H1 (cell line): ENCODE measurements around the gene MIER1. TPM values are rescaled to one million over a fixed set of nuclear protein-coding genes. Genes with fewer than 3 reads are reported as not detected.

Experiments
- CTCF ChIA-PET: fragments of 300-600 bp; sonication (Branson Sonifier 250); formaldehyde crosslinking; loops from one replicate; lab custom pipeline; 2021; ENCODE audit not compliant: partially characterized antibody; lab: Charles Lee
- POLR2A ChIA-PET: fragments of 300-600 bp; sonication (Branson Sonifier 250); formaldehyde crosslinking; loops from one replicate; lab custom pipeline; 2021; ENCODE audit warnings: inconsistent platforms; ENCODE audit not compliant: partially characterized antibody; lab: Charles Lee
- DNase-seq, 2 experiments: peaks; one replicate each; pipeline versions ENCODE4 v3.0.0 to v3.0.0-alpha.2; 2010 to 2022; ENCODE audit warnings: low spot score in 2 of 2, low read depth in 1 of 2, mixed read lengths in 1 of 2
- FAIRE-seq: peaks from 2 replicates; lab custom pipeline; 2011; peaks lifted over from hg19 to GRCh38; lab: Jason Lieb, UNC
- H2AFZ ChIP-seq: 2 replicates; pipeline ENCODE4 v1.8.1; 2012; ENCODE audit warnings: low read length, inconsistent platforms
- H2AK5ac ChIP-seq: 2 replicates; pipeline ENCODE4 v1.6.1; 2013; ENCODE audit warnings: low read depth, low read length
- H2BK120ac ChIP-seq: replicated peaks from 2 replicates; pipeline ENCODE3; 2013; ENCODE audit warnings: low read depth, low read length, inconsistent platforms
- H2BK12ac ChIP-seq: 2 replicates; pipeline ENCODE4 v1.6.1; 2013; ENCODE audit warnings: low read depth, low read length
- H2BK15ac ChIP-seq: 2 replicates; pipeline ENCODE4 v1.6.1; 2013; ENCODE audit warnings: low read length
- H2BK20ac ChIP-seq: 2 replicates; pipeline ENCODE4 v1.6.1; 2013; ENCODE audit warnings: low read length
- H2BK5ac ChIP-seq: 2 replicates; pipeline ENCODE4 v1.6.1; 2013; ENCODE audit warnings: low read depth, low read length
- H3K14ac ChIP-seq: 2 replicates; pipeline ENCODE4 v1.6.1; 2013; ENCODE audit warnings: inconsistent platforms; ENCODE audit not compliant: insufficient read length
- H3K18ac ChIP-seq: 2 replicates; pipeline ENCODE4 v1.6.1; 2013; ENCODE audit warnings: low read length; ENCODE audit errors: extremely low read depth
- H3K23ac ChIP-seq: 2 replicates; pipeline ENCODE4 v1.6.1; 2013; ENCODE audit warnings: inconsistent platforms; ENCODE audit not compliant: insufficient read length
- H3K23me2 ChIP-seq: 2 replicates; pipeline ENCODE4 v1.6.1; 2013; ENCODE audit warnings: low read depth, low read length
- H3K27ac ChIP-seq: 2 replicates; pipeline ENCODE4 v1.6.1; 2011; ENCODE audit warnings: low read depth, low read length, inconsistent platforms
- H3K27me3 ChIP-seq, 4 experiments: replicated peaks in 1 of 4; 1 replicate in 1 of 4; 2 replicates in 3 of 4; pipeline versions ENCODE4 v1.6.1 to v1.8.1; 2011 to 2013; ENCODE audit warnings: low read length in 3 of 4, mild to moderate bottlenecking in 3 of 4, inconsistent platforms in 2 of 4, mixed read lengths in 2 of 4, moderate library complexity in 1 of 4; ENCODE audit not compliant: control insufficient read depth in 3 of 4, insufficient read depth in 3 of 4; ENCODE audit errors: extremely low read depth in 1 of 4
- H3K36me3 ChIP-seq, 4 experiments: 2 replicates each; pipeline versions ENCODE4 v1.6.1 to v1.8.1; 2011 to 2013; ENCODE audit warnings: mild to moderate bottlenecking in 4 of 4, low read length in 3 of 4, moderate library complexity in 2 of 4, control low read depth in 1 of 4, inconsistent platforms in 1 of 4; ENCODE audit not compliant: insufficient read depth in 4 of 4, control insufficient read depth in 2 of 4
- H3K4ac ChIP-seq: replicated peaks from 2 replicates; pipeline ENCODE3; 2013; ENCODE audit warnings: low read length, low read depth, mixed read lengths, inconsistent platforms; ENCODE audit not compliant: insufficient read length
- H3K4me1 ChIP-seq, 4 experiments: replicated peaks in 1 of 4; 1 replicate in 1 of 4; 2 replicates in 3 of 4; pipeline versions ENCODE4 v1.6.1 to v1.8.1; 2011 to 2013; ENCODE audit warnings: low read length in 3 of 4, inconsistent platforms in 2 of 4, mixed read lengths in 1 of 4; ENCODE audit not compliant: insufficient read depth in 4 of 4, control insufficient read depth in 3 of 4
- H3K4me2 ChIP-seq, 2 experiments: 2 replicates each; pipeline versions ENCODE4 v1.6.1 to v1.8.1; 2011 to 2013; ENCODE audit warnings: low read depth in 2 of 2, low read length in 2 of 2, control low read depth in 1 of 2, inconsistent platforms in 1 of 2, mild to moderate bottlenecking in 1 of 2; ENCODE audit not compliant: insufficient read depth in 1 of 2
- H3K4me3 ChIP-seq, 4 experiments: fragments of 200-600, 300-600 bp in 1 of 4; sonication (generic), shearing (Covaris generic), sonication (Bioruptor Twin) in 1 of 4; 2 replicates each; pipeline versions ENCODE4 v1.5.1 to v1.8.1; 2011 to 2016; ENCODE audit warnings: low read length in 4 of 4, low read depth in 3 of 4, control low read depth in 2 of 4, inconsistent platforms in 2 of 4, mild to moderate bottlenecking in 2 of 4, mixed read lengths in 1 of 4, moderate library complexity in 1 of 4; ENCODE audit not compliant: insufficient read depth in 2 of 4; ENCODE audit errors: extremely low read depth in 1 of 4
- H3K56ac ChIP-seq: replicated peaks from 2 replicates; pipeline ENCODE3; 2013; ENCODE audit warnings: low read depth, mild to moderate bottlenecking, mixed read lengths, low read length, inconsistent platforms; ENCODE audit not compliant: insufficient read length
- H3K79me1 ChIP-seq: 2 replicates; pipeline ENCODE4 v1.6.1; 2013; ENCODE audit warnings: low read depth, low read length, control low read depth
- H3K79me2 ChIP-seq, 2 experiments: 2 replicates each; pipeline versions ENCODE4 v1.6.1 to v1.8.1; 2012 to 2013; ENCODE audit warnings: low read length in 2 of 2, mild to moderate bottlenecking in 2 of 2, inconsistent platforms in 1 of 2; ENCODE audit not compliant: insufficient read depth in 2 of 2, control insufficient read depth in 1 of 2
- H3K9ac ChIP-seq, 4 experiments: replicated peaks in 1 of 4; 1 replicate in 1 of 4; 2 replicates in 3 of 4; pipeline versions ENCODE4 v1.6.1 to v1.8.1; 2011 to 2013; ENCODE audit warnings: low read depth in 3 of 4, low read length in 3 of 4, control low read depth in 2 of 4, mild to moderate bottlenecking in 2 of 4, moderate library complexity in 2 of 4, inconsistent platforms in 1 of 4; ENCODE audit errors: extremely low read depth in 1 of 4
- H3K9me3 ChIP-seq, 2 experiments: 2 replicates each; pipeline versions ENCODE4 v1.6.1 to v1.8.1; 2012 to 2013; ENCODE audit warnings: mild to moderate bottlenecking in 2 of 2, moderate library complexity in 2 of 2, control low read depth in 1 of 2, inconsistent platforms in 1 of 2, low read depth in 1 of 2, low read length in 1 of 2, mixed read lengths in 1 of 2; ENCODE audit not compliant: insufficient read depth in 2 of 2
- H4K20me1 ChIP-seq, 2 experiments: replicated peaks in 1 of 2; 2 replicates each; pipeline versions ENCODE3 to v1.8.1; 2011 to 2013; ENCODE audit warnings: inconsistent platforms in 2 of 2, low read length in 2 of 2, mild to moderate bottlenecking in 1 of 2; ENCODE audit not compliant: insufficient read depth in 2 of 2, control insufficient read depth in 1 of 2
- H4K5ac ChIP-seq: 2 replicates; pipeline ENCODE4 v1.6.1; 2013; ENCODE audit warnings: low read length, low read depth, mixed read lengths, inconsistent platforms; ENCODE audit not compliant: insufficient read length
- H4K8ac ChIP-seq: 2 replicates; pipeline ENCODE4 v1.8.0; 2013; ENCODE audit warnings: mild to moderate bottlenecking, moderate library complexity, low read length, inconsistent platforms; ENCODE audit not compliant: insufficient read depth; ENCODE audit errors: extremely low read depth
- H4K91ac ChIP-seq: replicated peaks from 2 replicates; pipeline ENCODE3; 2013; ENCODE audit warnings: low read length, mixed read lengths, inconsistent platforms; ENCODE audit not compliant: insufficient read length
- ASH2L ChIP-seq: fragments of 200-600, 300-600 bp; sonication (generic); IDR thresholded peaks from one replicate; pipeline ENCODE4 v1.7.1; 2017; ENCODE audit warnings: low read length
- ATF2 ChIP-seq: IDR thresholded peaks from 2 replicates; pipeline ENCODE4 v1.6.1; 2012; ENCODE audit warnings: low read length, inconsistent platforms
- CBX5 ChIP-seq: fragments of 300-800, 300-1000 bp; sonication (generic); IDR thresholded peaks from 2 replicates; pipeline ENCODE4 v1.7.1; 2016; ENCODE audit warnings: antibody characterized with exemption, low read length, low read depth
- CHD1 ChIP-seq: IDR thresholded peaks from 2 replicates; pipeline ENCODE4 v1.6.1; 2012; ENCODE audit warnings: low read depth, low read length, improper control_type of control experiment
- MAFK ChIP-seq: IDR thresholded peaks from 2 replicates; pipeline ENCODE4 v1.6.1; 2012; ENCODE audit warnings: low read depth, mild to moderate bottlenecking, improper control_type of control experiment, low read length
- MAX ChIP-seq: IDR thresholded peaks from 2 replicates; pipeline ENCODE4 v1.6.1; 2012; ENCODE audit warnings: inconsistent platforms
- RAD21 ChIP-seq, 2 experiments: IDR thresholded peaks in 1 of 2; conservative IDR thresholded peaks in 1 of 2; 2 replicates each; pipeline ENCODE4 v1.6.1; 2011; ENCODE audit warnings: low read depth in 2 of 2, low read length in 2 of 2, improper control_type of control experiment in 1 of 2, inconsistent platforms in 1 of 2, mild to moderate bottlenecking in 1 of 2, moderate library complexity in 1 of 2
- RBBP5 ChIP-seq: IDR thresholded peaks from 2 replicates; pipeline ENCODE4 v1.7.1; 2012; ENCODE audit warnings: low read depth, mild to moderate bottlenecking, inconsistent platforms, low read length, moderate library complexity, borderline replicate concordance
- RXRA ChIP-seq: IDR thresholded peaks from 2 replicates; pipeline ENCODE4 v1.6.1; 2011; ENCODE audit warnings: low read depth, mild to moderate bottlenecking, low read length, moderate library complexity; ENCODE audit not compliant: insufficient read depth
- SP4 ChIP-seq: IDR thresholded peaks from 2 replicates; pipeline ENCODE4 v1.6.1; 2012; ENCODE audit warnings: low read length, inconsistent platforms
- TBP ChIP-seq: IDR thresholded peaks from 2 replicates; pipeline ENCODE4 v1.6.1; 2011; ENCODE audit warnings: low read depth, low read length, improper control_type of control experiment
- USF2 ChIP-seq: IDR thresholded peaks from 2 replicates; pipeline ENCODE4 v1.6.1; 2011; ENCODE audit warnings: low read length, improper control_type of control experiment
- polyA plus RNA-seq, 7 experiments: library from polyadenylated mRNA; depleted of rRNA in 3 of 7; stranded (reverse) in 5 of 7; unstranded in 2 of 7; fragments of >200 nt in 5 of 7; fragments of 200-250 nt in 2 of 7; gene quantifications; 1 replicate in 5 of 7; 2 replicates in 1 of 7; 4 replicates in 1 of 7; pipeline versions ENCODE4 v1.2.1 to v1.2.3, GENCODE V29; 2011 to 2013; ENCODE audit warnings: missing spikeins in 2 of 7, mixed read lengths in 2 of 7
- total RNA-seq: library from RNA; stranded (reverse); fragmentation: NEBNext Ultra II Directional; extraction: Animal tissue kit (Norgen Biotek cat#: 25700); gene quantifications from 2 replicates; pipeline ENCODE4 v1.2.1, GENCODE V29; 2021

Gene MIER1
- total and polyA plus RNA-seq, 2 of the 8 experiments (the other 6 are each of a cell fraction or from before 2014, with no cell fraction given) = 5.2 to 33.5 TPM

GRCh38 chr1:66938613-66939012 is 13.8 kb downstream of the MIER1 start:
- Histone ChIP-seq H4K8ac (no peak overlapping the region), H3K18ac (no peak overlapping the region), H3K9ac (no peak overlapping the region), H2BK12ac (no peak overlapping the region), H4K5ac (no peak overlapping the region), H3K36me3 (peaks cover 0 to 4% (median 0%) of the 10 kb centered on the region in 4 experiments; a peak in 1 of 8 replicates), H3K4me3 (no peak overlapping the region), H3K23ac (no peak overlapping the region), H4K20me1 (no peaks in the 10 kb centered on the region), H2AK5ac (no peak overlapping the region), H3K79me2 (peaks cover 0 to 88% of the 10 kb centered on the region in 2 experiments), H3K79me1 (no peaks in the 10 kb centered on the region; the same call in 1 of the 2 replicates), H2AFZ (no peak overlapping the region), H3K23me2 (no peaks in the 10 kb centered on the region), H3K27ac (no peak overlapping the region), H3K4ac (no peak overlapping the region), H3K4me2 (no peak overlapping the region), H2BK5ac (no peak overlapping the region), H3K4me1 (peaks cover 0 to 2% (median 0%) of the 10 kb centered on the region in 4 experiments; a peak in 1 of 7 replicates), H3K27me3 (no peaks in the 10 kb centered on the region), H3K56ac (no peak overlapping the region), H3K14ac (no peak overlapping the region), H2BK15ac (no peak overlapping the region), H3K9me3 (no peaks in the 10 kb centered on the region), H4K91ac (no peak overlapping the region), H2BK120ac (no peak overlapping the region), H2BK20ac (no peak overlapping the region)
- POLR2A ChIA-PET = interaction anchor here (0.8 kb wide), 1 partner anchor 14 kb away, joined by 3 read pairs; the partner anchor contains the start of genes DNAI4 and MIER1
- no peak for FAIRE-seq
- no peak for DNase-seq
- CTCF ChIA-PET = no interaction called here
- TF ChIP-seq TBP (no peak), ATF2 (no peak), USF2 (no peak), MAFK (no peak), RAD21 (IDR thresholded peaks at IDR 0.05 in 1 of 2, conservative IDR thresholded peaks at IDR 0.05 in 1 of 2; ENCODE audit: low read depth in 2 of 2, low read length in 2 of 2) (no peak), CHD1 (no peak), CBX5 (no peak), ASH2L (no peak), RXRA (no peak), RBBP5 (no peak), SP4 (no peak), MAX (no peak)
